GM19395 (cell line): Measurements from ENCODE around the gene ACOX2.
A peak's percentile ranks its signal among the peaks of the same experiment; 100 is the strongest.

Experiments
- ATAC-seq: cut with Tn5 transposase; IDR thresholded peaks from one replicate; pipeline ENCODE4 v1.9.1; 2021; ENCODE audit warnings: mild to moderate bottlenecking, moderate library complexity; ENCODE audit not compliant: unreplicated experiment

ACOX2 gene

GRCh38 chr3:58474967-58475578 is 61.9 kb downstream of the ACOX2 start:
- ATAC-seq, result no peak

GRCh38 chr3:58474348-58474911 is 62.6 kb downstream of the ACOX2 start:
- ATAC-seq, result no peak

GRCh38 chr3:58473275-58473674 is 63.7 kb downstream of the ACOX2 start:
- no peak for ATAC-seq

GRCh38 chr3:58471025-58471887 is 65.7 kb downstream of the ACOX2 start:
- ATAC-seq, result no peak

- ATAC-seq, result no peak
These were observed 66.5 kb downstream of the ACOX2 start for GRCh38 chr3:58470363-58471024.

GRCh38 chr3:58469096-58469495 is 67.9 kb downstream of the ACOX2 start:
- ATAC-seq, result no peak

GRCh38 chr3:58466899-58467563 is 70.0 kb downstream of the ACOX2 start:
- no peak for ATAC-seq

GRCh38 chr3:58464866-58465265 is 72.1 kb downstream of the ACOX2 start:
- ATAC-seq, result no peak

- ATAC-seq, result peak; percentile 24
These were observed 73.1 kb downstream of the ACOX2 start for GRCh38 chr3:58463942-58464271.

GRCh38 chr3:58463181-58463941 is 73.6 kb downstream of the ACOX2 start:
- ATAC-seq, result peak; percentile 89

GRCh38 chr3:58462829-58463180 is 74.2 kb downstream of the ACOX2 start:
- no peak for ATAC-seq

GRCh38 chr3:58459160-58459559 is 77.8 kb downstream of the ACOX2 start:
- ATAC-seq, result no peak
